ENCODE data around the gene ATP9A.

DNA sequence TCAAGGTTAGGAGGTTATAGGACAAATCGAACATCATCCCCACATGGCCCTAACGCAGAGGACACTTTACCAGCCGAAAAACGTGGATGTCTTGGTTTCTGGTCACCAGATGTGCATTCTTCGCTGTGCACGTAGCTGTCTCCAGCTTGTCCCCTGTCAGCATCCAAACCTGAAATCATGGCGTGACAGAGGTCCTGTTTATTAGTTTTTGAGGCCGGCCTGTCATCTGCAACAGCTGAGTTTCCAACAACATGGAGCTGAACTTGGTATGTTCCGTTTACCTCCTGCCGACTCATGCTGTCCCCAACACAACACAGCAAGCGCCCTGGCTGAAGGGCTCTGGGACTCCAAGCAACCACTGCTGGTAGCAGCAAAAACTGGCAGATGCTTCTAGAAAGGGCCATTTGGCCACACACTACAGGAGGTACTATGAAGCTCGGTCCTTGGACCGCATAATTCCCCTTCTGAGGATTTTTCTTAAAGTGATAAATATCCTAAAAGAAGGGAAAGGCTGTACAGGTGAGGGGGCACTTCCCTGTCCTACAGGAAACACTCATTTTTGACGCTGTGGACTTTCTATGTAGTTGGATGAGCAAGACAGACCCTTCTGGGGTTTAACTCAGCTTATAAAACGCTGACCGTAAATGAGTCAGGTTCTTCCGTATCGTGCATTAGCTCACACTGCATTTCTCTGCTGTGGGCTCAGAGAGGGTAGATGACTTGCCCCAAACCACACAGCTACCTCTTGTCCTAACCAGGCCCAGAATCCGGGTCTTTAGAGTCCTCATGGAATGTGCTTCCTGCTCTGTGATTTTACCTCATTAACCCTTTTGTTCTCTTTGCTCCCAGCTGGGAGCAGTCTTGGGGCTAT, 146.0 kb downstream of the ATP9A start:
- TF ChIP-seq CTCF (IDR thresholded peaks at IDR 0.05) = no peak
- TF ChIP-seq REST (IDR thresholded peaks at IDR 0.05; ENCODE audit: low read depth, low read length) = no peak
- TF ChIP-seq NFIC (IDR thresholded peaks at IDR 0.05; ENCODE audit: borderline replicate concordance) = no peak
- TF ChIP-seq NRF1 (IDR thresholded peaks at IDR 0.05; ENCODE audit: low read depth, low read length) = no peak
- TF ChIP-seq EP300 (IDR thresholded peaks at IDR 0.05; ENCODE audit: borderline replicate concordance in 1 of 2, low read depth in 1 of 2, low read length in 1 of 2) = no peak
- no peak for TF ChIP-seq TAF1 (IDR thresholded peaks at IDR 0.05; ENCODE audit: borderline replicate concordance, low read depth, low read length)
- TF ChIP-seq RAD21 (IDR thresholded peaks at IDR 0.05; ENCODE audit: low read length) = no peak
- TF ChIP-seq GATA2 (CRISPR knock-in tag; IDR thresholded peaks at IDR 0.05) = no peak
- no peak for TF ChIP-seq YY1 (IDR thresholded peaks at IDR 0.05; ENCODE audit: low read depth)
- TF ChIP-seq FOXJ3 (CRISPR knock-in tag; IDR thresholded peaks at IDR 0.05) = no peak
- no peak for TF ChIP-seq MAX (IDR thresholded peaks at IDR 0.05; ENCODE audit: low read depth)
